Activated CD8-positive, alpha-beta memory T cell treated with anti-CD3 and anti-CD28 coated beads, Interleukin-2, amount 50 U/mL, for 4 hours (primary cell): ENCODE results near the gene LSS.
A peak's percentile ranks its signal among the peaks of the same experiment; 100 is the strongest.

Source experiments
- DNase-seq: peaks from one replicate; pipeline ENCODE4 v3.0.0-alpha.2; 2020

Gene LSS

DNA sequence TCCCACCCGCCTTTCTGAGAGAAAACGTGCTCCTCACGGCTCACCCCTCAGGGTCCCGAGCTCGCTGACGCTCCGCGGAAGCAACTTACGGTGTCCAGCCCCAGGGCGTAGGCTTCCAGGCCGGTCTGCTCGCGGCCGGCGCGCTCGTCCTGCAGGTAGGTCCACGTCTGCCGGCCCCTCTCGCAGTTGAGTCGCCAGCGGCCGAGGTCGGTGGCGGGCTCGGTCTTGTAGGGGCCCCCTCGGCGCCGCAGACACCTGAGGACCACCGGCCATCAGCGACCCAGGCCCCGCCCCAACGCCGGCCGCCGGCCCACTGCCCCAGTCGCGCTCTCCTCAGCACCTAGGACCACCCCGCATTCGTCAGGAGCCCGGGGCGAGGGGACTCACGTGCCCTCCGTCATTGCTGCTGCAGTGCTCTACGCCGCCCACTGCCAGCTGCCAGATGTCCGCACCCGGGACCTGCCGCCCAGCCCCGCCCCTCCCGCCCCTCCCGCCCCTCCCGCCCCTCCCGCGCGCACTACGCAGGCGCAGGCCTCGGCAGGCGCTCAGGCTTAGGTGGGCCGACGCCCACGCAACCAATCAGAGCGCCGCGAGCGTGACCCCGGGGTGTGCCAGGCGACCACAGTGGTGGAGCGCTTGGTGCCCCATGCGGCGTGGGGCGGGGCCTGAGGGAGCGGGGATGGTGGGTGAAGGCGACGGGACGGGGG lies at the start of gene LSS:
Gene LSS, minus strand, starts transcription at position 430 of the 707 bp plus-strand sequence. Its CDS starts 29 bp downstream, at position 401.
- peak; percentile 98 for DNase-seq

DNA sequence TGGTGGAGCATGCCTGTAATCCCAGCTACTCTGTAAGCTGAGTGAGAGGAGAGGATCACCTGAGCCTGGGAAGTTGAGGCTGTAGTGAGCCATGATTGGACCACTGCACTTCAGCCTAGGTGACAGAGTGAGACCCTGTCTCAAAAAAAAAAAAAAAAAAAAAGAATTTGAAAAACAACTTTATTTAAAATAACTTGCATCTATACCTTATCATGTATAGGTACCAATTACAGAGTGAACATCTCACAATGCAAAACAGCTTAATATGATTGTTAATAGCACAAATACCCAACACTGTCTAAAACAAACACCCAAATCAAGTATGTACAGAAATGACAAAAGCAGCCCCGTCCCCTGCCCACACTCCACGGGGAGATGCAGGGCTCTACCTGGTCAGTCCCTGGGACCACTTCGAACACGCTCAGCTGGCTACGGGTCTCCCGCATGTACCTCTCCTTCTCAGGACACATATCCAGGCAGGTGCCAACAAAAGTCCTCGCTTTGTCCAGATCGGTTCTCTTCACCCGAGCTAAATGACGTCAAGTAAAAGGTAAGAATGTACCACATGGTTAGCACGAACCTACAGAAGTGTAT lies 46.3 kb upstream of the LSS start:
- no peak for DNase-seq

DNA sequence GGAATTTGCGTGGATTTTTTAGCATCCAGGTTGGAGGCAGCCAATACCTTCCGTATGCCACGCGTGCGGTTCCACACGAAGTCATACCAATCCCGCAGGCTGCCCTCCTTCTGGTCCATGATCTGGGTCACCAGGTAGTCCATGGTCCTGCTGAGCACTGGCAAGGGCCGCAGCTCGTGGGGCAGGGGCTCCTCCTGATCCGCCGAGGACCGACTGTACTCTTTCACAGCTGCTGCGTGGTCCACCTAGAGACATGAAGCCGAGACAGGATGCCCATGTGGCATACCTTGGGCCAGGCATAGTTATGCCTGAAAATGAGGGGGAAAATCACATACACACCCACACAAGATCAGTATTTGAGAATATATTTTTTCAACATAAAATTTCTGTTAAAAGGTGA lies 44.8 kb upstream of the LSS start:
- no peak for DNase-seq

DNA sequence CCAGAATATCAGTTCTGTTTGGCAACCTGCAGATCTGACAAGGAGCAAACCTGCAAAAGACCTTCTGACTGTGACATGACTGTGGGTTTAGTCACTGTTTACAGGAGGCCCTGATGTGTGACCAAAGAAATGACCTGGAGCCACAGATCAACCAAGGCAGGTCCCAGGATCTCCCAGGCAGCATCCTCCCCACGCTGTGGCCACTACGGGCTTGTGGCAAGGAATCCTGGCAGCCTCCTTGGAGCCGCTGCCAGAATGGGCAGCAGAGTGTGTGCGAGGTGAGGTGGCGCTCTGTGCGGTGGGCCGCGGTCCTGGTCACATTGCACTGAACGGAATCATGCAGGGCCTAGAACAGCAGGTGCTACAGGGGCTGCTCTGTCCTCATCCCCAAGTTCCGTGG lies 40.9 kb upstream of the LSS start:
- DNase-seq: no peak

DNA sequence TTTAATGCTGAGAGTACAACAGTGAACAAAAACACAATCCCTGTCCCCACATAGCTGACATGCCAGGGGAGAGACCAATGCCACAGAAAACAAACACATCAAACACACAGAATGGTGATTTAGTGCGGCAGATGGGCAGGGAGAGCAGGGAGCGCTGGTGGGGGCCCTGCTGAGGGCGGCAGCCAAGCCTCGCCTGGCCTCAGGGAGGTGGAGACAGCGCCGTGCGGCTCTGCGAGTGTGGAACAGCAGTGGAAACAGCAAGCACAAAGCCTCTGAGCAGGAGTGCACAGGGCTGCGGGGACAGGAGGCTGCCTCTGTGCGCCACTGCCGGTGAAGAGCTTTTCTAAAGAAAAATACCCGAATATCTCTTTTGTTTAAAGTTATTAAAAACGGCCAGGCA lies 39.8 kb upstream of the LSS start:
- no peak for DNase-seq

DNA sequence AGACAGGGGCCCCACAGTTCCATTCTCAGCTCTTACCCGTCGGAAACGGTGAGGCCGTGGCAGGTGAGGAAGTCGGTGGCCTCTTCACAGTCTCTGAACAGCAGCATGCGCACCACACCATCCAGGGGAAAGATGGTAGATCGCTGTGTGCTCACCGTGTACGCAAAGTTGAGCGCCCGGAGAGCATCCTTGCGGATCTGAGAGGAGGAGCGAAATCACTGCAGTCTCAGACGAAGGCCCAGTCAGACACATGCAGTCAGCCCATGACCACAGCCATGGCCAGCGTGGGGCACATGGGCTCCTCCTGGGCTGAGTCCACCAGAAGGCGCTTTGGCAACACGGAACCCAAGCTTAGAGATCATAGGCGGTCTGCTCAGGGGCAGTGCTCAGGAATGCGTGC lies 38.4 kb upstream of the LSS start:
- DNase-seq: no peak

DNA sequence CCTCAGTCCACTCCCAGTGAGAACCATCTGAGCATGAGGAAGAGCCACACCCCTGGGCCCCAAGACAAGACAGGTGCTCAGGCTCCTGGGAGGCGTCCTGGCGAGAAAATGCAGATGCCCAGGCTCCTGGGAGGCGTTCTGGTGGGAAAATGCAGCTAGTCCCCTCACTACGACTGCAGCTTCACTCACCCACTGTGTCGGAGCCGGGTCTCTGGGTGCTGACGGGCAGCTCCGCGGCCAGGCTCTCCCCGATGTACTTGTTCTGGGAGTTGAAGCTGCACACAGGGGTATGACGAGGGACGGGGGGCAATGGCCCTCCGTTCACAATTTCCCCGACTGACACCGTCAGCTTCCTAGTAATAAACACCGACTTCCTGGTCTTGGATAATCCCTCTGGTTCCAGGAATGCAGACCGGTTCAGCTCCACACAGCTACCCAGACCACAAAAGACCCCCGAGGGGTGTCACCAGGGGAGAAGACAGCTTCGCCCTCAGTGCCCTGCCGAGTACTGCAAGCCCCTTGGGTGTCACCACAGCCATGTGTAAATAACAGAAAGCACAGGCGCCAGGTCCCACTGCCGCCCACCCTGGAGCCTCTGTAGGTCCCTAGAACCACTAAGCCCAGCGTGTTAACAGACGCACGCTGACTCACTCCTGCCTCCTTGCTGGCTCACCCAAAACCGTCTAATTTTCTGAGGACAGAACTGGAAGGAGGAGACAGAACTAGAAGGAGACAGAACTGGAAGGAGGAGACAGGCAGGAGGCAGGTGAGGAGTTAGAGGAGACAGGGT lies 37.4 kb upstream of the LSS start:
- no peak for DNase-seq

DNA sequence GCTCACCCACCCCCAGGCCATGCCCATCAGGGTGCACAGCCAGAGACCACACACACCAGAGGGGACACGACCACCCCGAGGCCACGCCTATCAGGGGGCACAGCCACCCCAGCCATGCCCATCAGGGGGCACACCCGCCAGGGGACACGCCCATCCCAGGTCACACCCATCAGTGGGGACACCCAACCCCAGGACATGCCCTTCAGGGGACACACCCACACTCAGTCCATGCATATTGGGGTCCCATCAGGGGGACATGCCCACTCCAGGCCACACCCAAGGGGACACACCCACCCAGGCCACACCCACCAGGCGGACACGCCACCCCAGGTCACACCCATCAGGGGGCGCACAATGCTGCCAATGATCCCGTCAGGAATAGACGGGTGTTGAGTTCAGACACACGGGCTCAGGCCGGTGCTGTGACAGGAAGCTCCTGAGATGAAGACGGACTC lies 36.1 kb upstream of the LSS start:
- no peak for DNase-seq

DNA sequence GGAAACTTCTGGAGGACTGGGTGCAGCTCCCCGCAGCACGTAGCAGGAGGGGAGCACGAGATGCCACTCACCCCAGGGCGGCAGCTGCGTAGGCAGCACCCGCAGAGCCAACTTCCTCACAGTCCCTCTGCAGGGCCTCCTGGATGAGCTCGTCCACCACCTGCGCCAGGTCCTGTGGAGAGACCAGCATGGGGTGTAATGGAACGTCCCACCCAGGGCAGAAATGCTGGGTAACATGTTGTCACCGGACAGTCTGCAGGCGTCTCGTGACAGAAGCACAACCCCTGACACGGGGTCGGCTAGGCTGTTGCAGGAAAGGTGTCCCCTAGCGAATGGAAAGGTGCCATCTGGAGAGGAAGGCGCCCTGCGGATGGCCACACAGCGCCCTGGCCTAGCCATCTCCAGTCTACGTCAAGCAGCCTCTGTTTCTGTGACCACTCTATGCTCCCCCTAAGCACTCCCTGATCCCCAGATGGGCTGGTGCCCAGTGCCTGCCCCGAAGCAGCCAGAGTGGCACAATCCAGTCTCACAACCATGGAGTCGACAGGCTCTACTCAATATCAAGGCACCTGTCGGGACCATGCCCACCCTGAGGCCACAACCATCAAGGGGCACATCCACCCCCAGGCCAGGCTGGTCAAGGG lies 35.6 kb upstream of the LSS start:
- no peak for DNase-seq

DNA sequence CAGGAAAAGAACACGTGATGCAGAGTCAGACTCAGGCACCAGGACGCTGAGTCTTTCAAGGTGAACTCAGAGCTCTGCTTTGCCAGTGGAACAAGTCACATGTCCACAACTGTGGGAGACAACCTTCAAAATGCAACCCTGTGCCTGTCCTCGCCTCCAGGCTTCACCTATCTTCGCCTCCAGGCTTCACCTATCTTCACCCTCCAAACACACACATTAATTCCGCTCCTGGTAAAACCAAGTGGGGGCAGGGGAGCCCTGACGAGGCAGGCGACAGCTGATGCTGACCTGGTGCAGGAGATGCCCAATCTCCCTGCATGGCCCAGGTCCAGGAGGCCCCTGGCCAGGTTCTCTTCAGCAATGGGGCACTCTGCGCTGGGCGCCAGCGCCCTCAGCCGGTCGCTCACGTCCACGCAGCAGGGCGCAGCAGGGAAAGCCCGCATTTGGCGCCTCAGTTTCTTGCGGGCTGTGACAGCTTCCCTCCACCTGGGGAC lies 28.0 kb upstream of the LSS start:
- DNase-seq: no peak

DNA sequence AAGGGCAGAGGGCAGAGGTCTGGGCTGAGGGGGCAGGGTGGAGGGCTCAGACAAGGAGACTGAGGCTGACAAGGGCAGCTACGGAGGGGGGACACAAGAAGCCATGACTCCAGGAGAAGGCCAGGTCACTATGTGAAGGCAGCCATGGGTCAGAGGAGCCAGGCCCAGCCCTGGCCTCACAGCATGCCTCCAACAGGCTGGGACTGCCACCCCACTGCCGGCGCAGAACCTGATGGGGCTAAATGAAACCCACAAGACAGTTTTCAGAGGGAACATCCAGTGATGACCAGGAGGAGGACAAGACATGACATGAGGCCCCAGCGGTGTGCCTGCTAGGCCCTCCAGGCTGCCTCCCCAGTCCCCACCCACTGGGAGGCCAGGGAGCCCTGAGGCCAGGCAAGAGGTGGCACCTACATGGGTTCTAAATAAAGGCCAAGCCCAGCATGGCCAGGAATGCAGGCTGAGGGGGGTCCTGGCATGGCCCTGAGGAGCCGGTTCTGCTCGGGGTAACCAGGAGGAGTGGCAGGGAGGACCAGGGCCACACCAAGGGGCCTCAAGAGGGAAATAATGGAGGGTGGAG lies 27.3 kb upstream of the LSS start:
- DNase-seq: no peak

DNA sequence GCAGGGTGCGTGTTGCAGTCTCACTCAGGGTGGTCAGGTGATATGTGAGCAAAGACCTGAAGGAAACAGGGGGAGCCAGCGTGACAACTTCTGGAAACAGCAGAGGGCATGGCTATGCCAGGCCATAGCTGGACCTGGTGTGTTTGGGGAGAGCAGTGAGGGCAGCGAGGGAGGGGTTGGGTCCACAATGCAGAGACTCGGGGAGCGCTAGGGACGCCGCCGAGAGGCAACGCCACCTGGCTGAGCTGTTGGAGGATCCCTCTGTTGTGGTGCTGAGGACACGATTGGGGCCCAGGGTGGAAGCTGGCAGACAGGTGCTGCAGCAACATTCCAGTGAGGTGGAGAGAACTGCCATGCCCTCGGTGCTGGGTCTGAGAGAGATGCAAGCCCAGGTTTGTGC lies 26.6 kb upstream of the LSS start:
- DNase-seq: no peak

DNA sequence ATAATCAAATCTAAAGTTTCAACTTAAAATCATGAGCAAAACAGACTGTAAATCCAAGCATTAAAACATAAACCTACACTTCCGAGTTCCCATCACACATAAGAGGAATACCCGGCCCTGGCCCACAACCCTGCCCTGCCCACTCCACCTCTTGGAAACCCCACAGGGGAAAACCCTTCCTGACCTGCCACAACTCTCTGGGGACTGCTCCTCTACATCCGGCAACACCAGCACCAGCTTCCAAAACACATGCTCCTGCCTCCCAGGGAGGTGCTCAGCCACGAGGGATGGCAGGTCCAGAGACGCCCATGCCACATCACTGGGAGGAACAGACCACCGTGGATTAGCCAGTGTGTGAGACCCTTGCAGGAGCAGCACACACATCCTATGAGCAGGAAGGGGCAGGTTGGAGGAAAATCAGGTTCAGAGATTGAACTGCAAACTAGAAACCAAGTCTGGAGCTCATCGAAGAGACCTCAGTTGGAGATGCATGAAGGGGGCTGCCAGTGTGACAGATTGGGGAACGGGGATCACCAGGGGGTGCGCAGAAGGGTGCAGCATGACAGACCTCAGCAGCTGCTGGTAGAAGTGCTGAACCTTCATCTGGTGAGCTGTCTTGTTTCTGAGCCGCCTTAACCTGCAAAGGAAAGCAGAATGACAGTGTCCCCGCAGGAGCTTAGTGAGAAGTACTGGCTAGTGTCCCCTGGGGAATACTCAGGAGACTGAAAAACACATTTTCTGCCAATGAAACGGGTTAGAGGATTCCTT lies 25.8 kb upstream of the LSS start:
- DNase-seq: no peak

DNA sequence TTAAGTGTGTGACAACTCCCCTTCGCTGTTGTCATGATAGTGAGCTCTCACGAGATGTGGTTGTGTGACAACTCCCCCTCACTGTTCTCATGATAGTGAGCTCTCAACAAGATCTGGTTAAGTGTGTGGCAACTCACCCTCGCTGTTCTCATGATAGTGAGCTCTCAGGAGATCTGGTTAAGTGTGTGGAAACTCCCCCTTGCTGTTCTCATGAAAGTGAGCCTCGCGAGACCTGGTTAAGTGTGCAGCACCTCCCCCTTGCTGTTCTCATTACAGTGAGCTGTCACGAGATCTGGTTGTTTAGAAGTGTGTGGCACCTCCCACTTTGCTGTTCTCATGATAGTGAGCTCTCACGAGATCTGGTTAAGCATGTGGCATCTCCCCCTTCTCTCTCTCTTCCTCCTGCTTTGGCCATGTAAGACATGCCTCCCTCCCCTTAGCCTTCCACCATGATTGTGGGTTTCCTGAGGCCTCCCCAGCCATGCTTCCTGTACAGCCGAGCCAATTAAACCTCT lies 25.1 kb upstream of the LSS start:
- DNase-seq: peak; percentile 29

DNA sequence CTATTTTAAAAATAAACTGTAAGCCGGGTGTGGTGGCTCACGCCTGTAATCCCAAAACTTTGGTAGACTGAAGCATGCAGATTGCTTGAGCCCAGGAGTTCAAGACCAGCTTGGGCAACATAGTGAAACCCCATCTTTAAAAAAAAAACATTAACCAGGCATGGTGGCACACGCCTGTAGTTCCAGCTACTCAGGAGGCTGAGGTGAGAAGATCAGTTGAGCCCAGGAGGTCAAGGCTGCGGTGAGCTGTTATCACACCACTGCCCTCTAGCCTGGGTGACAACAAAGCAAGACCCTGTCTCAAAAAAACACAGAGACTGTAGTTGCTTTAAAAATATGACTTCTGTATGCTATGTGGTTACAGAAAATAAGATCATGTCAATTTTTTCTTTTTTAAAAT lies 24.3 kb upstream of the LSS start:
- no peak for DNase-seq

DNA sequence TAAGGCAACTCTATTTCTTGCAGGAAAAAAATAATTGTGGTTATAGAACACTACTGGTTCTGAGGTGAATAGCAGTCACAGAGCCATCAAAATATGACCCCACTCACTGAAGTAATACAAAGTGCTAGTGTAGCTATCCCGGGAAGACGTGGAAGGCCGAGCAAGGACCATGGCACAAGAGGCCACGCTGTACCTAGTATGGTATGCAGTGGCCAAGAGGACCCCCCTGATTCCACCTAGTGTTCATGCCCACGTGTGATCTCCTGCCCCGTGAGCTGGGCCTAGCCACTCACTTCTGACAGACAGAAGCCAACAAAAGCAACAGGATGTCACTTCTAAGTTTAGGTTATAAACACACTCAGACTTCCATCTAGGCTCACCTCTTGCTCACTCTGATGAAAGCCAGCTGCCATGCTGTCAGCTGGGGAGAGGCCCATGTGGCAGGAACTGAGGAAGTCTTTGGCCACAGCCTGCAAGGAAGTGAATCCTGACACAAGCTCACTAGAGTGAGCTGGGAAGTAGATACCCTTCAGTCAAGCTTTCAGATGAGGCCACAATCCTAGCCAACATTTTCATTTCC lies 21.7 kb upstream of the LSS start:
- DNase-seq: no peak

DNA sequence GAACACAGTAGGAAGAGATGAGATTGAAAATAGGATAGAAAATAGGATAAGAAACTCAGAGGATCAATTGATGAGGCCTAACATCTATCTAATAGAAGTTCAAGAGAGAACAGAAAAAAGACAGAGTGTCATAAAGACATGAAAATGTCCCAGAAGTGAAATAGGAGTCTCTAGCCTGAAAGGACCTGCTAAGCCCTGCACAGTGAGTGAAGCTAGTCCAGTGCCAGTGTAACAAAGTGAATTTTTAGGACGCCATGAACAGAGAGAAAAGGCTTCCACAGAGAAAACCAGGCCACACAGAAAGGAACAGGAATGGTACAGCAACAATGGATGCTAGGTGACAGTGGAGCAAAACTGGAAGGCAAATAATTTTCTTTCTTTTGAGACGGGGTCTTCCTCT lies 20.3 kb upstream of the LSS start:
- no peak for DNase-seq

DNA sequence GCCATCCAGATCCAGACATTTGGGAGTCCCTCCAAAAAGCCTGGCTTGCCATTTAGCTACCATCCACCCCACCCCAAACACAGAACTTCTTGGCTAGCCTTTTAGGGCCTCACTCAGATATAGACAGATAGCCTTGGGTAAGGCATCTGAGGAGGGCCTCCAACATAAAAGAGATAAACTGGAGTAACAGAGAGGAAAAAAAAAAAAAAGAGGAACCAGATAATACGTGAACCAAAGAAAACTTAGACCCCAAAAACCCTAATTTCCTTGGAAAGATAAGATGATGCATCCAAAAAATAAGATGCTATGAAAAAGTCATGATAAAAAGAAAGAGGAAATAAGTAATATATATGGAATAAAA lies 19.8 kb upstream of the LSS start:
- no peak for DNase-seq

DNA sequence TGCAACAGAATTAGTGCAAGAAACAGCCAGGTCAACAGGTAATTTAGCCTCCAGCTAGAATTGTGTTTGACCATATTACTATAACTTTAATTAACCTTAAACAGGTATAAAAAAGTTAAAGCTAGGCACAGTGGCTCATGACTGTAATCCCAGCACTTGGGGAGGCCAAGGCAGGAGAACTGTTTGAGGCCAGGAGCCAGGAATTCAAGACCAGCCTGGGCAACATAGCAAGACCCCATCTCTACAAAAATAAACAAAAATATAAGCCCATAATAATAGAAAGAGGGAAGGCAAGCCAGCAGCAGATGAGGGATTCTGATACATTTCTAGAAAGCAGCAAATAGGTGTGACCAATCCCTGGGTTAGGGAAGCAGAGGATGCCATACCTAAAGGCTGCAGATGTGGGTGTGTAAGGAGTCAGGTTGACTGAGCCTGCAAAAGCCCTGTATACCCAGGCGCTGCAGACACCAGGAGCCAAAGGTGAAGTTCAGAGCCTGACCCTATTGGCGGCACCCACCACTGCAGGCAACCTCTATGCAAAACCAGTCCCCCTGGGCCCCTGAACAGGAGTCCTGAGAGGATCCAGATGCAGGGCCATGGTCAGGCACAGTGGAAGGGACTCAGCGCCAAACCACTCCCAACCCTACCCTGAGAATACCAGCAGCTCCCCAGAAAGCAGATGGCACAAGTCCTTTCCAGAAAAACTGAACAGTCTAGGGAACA lies 19.3 kb upstream of the LSS start:
- DNase-seq: no peak

DNA sequence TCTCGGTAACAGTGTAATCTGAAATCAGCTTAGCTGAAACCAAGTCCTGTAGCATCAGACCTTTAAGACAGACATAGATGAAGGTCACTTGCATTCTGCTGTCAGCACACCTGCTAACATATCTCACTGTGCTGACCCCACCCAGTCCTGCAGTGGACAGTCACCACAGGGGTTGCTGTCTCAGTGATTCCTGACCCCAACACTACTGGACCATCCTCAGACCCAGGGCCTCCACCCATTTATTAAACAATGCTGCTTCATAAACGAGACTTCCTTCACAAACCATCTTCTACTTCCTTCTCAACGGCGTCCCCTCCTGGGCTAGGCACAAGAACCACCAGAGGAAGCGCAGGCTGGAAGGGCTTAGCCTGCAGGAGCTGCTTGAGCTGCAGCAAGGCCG lies 17.8 kb upstream of the LSS start:
- DNase-seq: no peak
